Measurements from ENCODE around the gene PRR5. TPM values are rescaled to one million over a fixed set of nuclear protein-coding genes. Genes with fewer than 3 reads are reported as not detected.
A peak's percentile ranks its signal among the peaks of the same experiment; 100 is the strongest.

PRR5 gene
- total RNA-seq, 1 experiment from 2014 or later = 11.8 TPM

DNA sequence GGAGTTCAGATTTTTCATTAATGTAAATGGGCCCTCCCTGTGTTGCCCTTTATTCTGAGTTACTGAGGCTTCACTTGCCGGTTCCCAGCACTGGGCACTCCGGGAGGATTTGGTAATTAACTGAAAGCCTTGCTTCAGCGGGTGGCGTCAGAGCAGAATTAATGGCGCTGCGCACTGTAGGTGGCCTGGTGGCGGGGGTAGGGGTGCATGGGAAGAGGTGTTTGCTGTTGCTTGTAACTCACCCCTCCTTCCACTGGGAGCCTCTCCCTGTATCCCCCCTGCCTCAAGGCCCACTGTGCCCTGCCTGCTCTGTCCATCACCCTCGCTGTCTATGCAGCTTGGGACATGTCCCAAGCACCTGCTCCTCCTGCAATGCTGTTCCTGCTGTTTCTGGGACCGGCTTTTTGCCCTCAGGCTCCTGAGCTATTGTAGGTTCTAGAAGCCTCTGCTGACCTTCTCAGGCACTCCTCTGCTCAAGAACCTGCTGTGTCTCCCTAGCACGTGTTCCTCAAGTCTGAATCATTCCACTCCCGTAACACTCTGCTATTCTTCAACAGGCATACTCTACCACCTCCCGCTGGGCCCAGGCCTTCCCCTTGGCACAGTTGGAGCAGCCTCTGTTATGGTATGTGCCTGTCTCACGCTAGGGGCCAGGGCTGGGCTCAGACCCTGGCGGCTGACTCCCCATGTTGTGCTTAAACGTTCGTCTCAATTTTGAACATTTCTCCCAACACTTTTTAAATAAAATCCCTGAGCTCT lies 74.8 kb downstream of the PRR5 start:
- no peaks in the 10 kb centered on the region for H3K27me3 Mint-ChIP-seq (ENCODE audit: low read depth)

More for the DNA sequence above, 74.8 kb downstream of the PRR5 start:
- Mint-ChIP-seq H3K27ac (peak overlapping the region; percentile 22 to 73 (median 47); a peak in 1 of 7 replicates), H3K9me3 (peaks cover 11 to 14% of the 10 kb centered on the region in 2 experiments), H3K36me3 (ENCODE audit: insufficient read depth in 1 of 3, low read depth in 3 of 3) (peaks cover 11 to 12% (median 12%) of the 10 kb centered on the region in 3 experiments), H3K4me1 (peaks cover 11 to 14% of the 10 kb centered on the region in 2 experiments), H3K4me3 (no peak overlapping the region)
- H3T11ph ChIP-seq (ENCODE audit: low read length) = no peak overlapping the region
- no peak overlapping the region for H4K5ac ChIP-seq (ENCODE audit: insufficient read length, low read depth, low read length)
- no peak overlapping the region for H3K56ac ChIP-seq (ENCODE audit: insufficient read length, low read depth, low read length)
- no peak overlapping the region for H2AK5ac ChIP-seq (ENCODE audit: insufficient read length, low read length)
- TF ChIP-seq, protein P1, sequence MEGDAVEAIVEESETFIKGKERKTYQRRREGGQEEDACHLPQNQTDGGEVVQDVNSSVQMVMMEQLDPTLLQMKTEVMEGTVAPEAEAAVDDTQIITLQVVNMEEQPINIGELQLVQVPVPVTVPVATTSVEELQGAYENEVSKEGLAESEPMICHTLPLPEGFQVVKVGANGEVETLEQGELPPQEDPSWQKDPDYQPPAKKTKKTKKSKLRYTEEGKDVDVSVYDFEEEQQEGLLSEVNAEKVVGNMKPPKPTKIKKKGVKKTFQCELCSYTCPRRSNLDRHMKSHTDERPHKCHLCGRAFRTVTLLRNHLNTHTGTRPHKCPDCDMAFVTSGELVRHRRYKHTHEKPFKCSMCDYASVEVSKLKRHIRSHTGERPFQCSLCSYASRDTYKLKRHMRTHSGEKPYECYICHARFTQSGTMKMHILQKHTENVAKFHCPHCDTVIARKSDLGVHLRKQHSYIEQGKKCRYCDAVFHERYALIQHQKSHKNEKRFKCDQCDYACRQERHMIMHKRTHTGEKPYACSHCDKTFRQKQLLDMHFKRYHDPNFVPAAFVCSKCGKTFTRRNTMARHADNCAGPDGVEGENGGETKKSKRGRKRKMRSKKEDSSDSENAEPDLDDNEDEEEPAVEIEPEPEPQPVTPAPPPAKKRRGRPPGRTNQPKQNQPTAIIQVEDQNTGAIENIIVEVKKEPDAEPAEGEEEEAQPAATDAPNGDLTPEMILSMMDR (conservative IDR thresholded peaks at IDR 0.05) = no peak
- no peaks in the 10 kb centered on the region for H3K79me1 ChIP-seq (ENCODE audit: insufficient read depth, low read depth, low read length, poor library complexity, severe bottlenecking)
- no peak overlapping the region for H2BK15ac ChIP-seq (ENCODE audit: low read depth, low read length)
- no peaks in the 10 kb centered on the region for H3K27me3 ChIP-seq (ENCODE audit: insufficient read depth, low read length)
- no peak overlapping the region for H3K23ac ChIP-seq (ENCODE audit: insufficient read length, low read depth, low read length)
- H2BK120ac ChIP-seq (ENCODE audit: low read depth, low read length, poor library complexity, severe bottlenecking) = no peak overlapping the region
- no peaks in the 10 kb centered on the region for H3K23me2 ChIP-seq (ENCODE audit: insufficient read length, low read depth, low read length, poor library complexity, severe bottlenecking)
- no peaks in the 10 kb centered on the region for H4K20me1 ChIP-seq (ENCODE audit: control insufficient read depth, insufficient read depth, insufficient read length)
- H3K4ac ChIP-seq (ENCODE audit: low read depth, low read length) = no peak overlapping the region
- no peak overlapping the region for H3K9ac ChIP-seq (ENCODE audit: extremely low read depth, insufficient read length, low read length)
- DNase-seq = no peak
- H3K18ac ChIP-seq (ENCODE audit: insufficient read length, low read depth, low read length) = no peak overlapping the region
- no peak overlapping the region for H3K27ac ChIP-seq (ENCODE audit: insufficient read length, low read depth, low read length)
- 0 out of 2 replicates have a peak, but pooled peaks cover 3% of the 10 kb centered on the region for H3K4me1 ChIP-seq (ENCODE audit: insufficient read depth, low read length)
- no peak overlapping the region for H2BK20ac ChIP-seq (ENCODE audit: low read depth, low read length, poor library complexity, severe bottlenecking)
- no peak overlapping the region for H3K4me2 ChIP-seq (ENCODE audit: insufficient read depth, insufficient read length, low read length)
- H3K14ac ChIP-seq (ENCODE audit: insufficient read depth, low read length) = no peak overlapping the region
- H3K9me3 ChIP-seq (ENCODE audit: control insufficient read depth, low read depth, low read length) = no peaks in the 10 kb centered on the region
- no peak overlapping the region for H4K91ac ChIP-seq (ENCODE audit: insufficient read length, low read depth, low read length)
- H3K79me2 ChIP-seq (ENCODE audit: insufficient read depth, low read length) = no peaks in the 10 kb centered on the region
- no peak overlapping the region for H2BK5ac ChIP-seq (ENCODE audit: insufficient read length, low read length)
- H2AFZ ChIP-seq (ENCODE audit: low read length) = no peak overlapping the region
- WGBS (ENCODE audit: extremely low coverage, insufficient read length, low lambda C conversion rate) = no CpG with 5 or more reads among the region's 16 CpGs
- H4K8ac ChIP-seq (replicated peaks; ENCODE audit: insufficient read length, low read depth, low read length) = no peak overlapping the region
- H2BK12ac ChIP-seq (ENCODE audit: insufficient read length, low read depth, low read length) = no peak overlapping the region
